COLO829 (cell line): ENCODE results near the gene TUBB3.
A peak's percentile ranks its signal among the peaks of the same experiment; 100 is the strongest.
"Not testable (repeated sequence)": the region's sequence is repeated elsewhere in the genome, so short reads cannot be mapped to it uniquely, and the experiment has no call there.

ENCODE experiments used
- DNase-seq: peaks from one replicate; pipeline ENCODE4 v3.0.0; 2012; ENCODE audit warnings: low spot score

Gene TUBB3

DNA sequence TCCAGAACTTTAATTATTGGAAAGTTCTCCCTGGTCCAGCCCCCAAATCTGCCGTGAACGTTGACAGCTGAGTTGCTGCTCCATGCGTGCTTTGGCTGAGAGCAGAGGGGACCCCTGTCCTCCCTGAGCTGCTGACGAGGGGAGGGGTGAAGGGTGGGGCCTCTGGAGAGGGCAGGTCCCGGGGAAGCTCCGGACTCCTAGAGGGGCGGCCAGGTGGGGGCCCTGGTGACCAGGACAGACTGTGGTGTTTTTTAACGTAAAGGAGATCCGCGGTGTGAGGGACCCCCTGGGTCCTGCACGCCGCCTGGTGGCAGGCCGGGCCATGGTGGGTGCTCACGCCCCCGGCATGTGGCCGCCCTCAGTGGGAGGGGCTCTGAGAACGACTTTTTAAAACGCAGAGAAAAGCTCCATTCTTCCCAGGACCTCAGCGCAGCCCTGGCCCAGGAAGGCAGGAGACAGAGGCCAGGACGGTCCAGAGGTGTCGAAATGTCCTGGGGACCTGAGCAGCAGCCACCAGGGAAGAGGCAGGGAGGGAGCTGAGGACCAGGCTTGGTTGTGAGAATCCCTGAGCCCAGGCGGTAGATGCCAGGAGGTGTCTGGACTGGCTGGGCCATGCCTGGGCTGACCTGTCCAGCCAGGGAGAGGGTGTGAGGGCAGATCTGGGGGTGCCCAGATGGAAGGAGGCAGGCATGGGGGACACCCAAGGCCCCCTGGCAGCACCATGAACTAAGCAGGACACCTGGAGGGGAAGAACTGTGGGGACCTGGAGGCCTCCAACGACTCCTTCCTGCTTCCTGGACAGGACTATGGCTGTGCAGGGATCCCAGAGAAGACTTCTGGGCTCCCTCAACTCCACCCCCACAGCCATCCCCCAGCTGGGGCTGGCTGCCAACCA, 4.4 kb upstream of the TUBB3 start, which contains the start of gene MC1R:
Gene MC1R (plus strand): TSS at position 410 of the 895 bp plus-strand sequence. CDS start 397 bp downstream, at position 807.
- DNase-seq, result no peak

DNA sequence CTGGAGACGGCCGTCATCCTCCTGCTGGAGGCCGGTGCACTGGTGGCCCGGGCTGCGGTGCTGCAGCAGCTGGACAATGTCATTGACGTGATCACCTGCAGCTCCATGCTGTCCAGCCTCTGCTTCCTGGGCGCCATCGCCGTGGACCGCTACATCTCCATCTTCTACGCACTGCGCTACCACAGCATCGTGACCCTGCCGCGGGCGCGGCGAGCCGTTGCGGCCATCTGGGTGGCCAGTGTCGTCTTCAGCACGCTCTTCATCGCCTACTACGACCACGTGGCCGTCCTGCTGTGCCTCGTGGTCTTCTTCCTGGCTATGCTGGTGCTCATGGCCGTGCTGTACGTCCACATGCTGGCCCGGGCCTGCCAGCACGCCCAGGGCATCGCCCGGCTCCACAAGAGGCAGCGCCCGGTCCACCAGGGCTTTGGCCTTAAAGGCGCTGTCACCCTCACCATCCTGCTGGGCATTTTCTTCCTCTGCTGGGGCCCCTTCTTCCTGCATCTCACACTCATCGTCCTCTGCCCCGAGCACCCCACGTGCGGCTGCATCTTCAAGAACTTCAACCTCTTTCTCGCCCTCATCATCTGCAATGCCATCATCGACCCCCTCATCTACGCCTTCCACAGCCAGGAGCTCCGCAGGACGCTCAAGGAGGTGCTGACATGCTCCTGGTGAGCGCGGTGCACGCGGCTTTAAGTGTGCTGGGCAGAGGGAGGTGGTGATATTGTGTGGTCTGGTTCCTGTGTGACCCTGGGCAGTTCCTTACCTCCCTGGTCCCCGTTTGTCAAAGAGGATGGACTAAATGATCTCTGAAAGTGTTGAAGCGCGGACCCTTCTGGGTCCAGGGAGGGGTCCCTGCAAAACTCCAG, 3.4 kb upstream of the TUBB3 start:
- no peak for DNase-seq

DNA sequence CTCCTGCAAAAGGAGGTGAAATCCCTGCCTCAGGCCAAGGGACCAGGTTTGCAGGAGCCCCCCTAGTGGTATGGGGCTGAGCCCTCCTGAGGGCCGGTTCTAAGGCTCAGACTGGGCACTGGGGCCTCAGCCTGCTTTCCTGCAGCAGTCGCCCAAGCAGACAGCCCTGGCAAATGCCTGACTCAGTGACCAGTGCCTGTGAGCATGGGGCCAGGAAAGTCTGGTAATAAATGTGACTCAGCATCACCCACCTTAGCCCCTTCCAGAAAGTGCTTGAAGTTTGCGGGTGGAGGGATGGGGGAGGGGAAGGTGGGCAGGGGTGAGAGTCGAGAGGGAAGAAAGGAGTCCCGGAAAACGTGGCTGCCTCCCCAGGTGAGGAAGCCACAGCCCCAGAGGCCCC, 2.4 kb upstream of the TUBB3 start:
- DNase-seq, result no peak

DNA sequence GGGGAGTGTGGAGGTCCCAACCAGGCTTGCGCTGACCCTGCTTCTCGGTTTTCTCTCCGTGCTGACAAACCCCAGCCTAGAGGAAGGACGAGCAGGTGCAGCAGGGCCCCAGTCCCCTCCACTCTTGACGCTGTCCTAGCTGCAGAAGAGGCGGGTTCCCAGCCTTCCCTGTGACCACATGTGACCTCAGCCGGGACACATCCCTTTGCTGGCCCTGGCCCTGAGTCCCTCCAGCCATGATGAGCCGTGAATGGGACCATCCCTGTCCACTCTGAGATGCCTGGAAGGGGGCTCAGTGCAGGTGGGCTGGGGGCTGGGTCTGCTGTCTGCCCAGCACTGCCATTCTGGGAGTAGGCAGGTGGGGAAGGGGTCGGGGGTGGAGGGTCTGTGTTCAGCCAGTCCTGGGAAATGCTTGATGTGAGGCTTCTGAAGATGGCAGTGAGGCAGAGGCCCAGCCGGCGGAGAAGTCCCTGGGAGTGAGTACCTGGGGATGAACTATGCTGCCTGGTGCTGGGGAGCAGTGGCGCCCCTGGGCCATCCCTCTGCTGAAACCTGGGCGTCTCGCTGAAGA, 1.9 kb upstream of the TUBB3 start:
- no peak for DNase-seq

DNA sequence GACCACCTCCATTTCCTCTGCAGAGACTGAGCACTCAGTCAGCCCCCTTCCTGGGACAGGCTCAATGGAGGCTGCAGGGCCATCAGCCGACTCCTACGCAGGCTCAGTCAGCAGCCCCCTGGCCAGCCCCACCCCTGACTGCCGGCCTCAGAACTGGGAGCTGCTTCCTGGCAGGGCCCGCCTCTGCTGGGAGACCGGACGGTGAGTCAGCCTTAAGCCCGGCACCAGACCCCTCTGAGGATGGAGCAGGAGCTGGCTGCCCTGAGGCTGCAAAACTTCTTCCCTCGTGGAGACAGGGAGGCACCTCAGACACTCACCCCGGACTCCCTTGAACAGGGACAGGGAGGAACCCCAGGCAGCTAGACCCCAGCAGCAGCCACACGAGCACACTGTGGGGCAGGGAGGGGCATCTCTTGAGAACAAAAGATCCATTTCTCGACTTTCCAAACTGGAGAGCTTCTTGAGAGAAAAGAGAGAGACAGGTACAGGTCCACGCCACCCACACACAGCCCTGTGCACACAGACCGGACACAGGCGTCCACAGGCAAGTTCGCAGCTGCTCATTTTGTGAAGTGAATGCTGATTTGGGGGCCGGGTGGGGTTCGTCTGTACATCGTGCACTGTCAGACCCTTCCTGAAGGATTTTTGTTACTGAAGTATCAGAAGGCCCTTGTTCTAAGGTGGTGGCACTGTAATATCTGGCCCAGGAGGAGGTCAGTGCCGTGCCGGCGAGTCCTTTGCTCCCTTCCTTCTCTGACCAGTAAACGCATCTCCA, 1.3 kb upstream of the TUBB3 start:
- DNase-seq, result peak; percentile 85

DNA sequence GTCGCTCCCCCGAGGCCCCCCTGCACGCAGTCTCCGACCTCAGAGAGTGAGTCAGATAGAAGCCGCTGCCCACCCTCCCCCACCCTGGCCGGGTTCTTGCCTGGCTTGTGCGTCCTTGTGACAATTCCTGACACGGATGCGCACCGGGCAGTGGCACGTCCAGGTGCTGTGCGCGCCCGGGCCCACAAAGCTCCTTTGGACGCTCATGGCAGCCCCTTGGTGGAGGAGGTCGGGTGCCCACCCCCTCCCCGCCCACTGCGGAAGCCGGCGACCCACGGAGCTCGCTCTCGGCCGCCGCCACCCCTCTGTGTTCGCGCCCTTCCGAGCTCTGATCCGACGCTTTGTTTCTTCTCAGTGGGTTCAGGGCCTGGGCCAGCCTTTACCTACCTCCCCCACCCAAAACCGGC, 662 bp upstream of the TUBB3 start:
- peak; percentile 69 for DNase-seq

DNA sequence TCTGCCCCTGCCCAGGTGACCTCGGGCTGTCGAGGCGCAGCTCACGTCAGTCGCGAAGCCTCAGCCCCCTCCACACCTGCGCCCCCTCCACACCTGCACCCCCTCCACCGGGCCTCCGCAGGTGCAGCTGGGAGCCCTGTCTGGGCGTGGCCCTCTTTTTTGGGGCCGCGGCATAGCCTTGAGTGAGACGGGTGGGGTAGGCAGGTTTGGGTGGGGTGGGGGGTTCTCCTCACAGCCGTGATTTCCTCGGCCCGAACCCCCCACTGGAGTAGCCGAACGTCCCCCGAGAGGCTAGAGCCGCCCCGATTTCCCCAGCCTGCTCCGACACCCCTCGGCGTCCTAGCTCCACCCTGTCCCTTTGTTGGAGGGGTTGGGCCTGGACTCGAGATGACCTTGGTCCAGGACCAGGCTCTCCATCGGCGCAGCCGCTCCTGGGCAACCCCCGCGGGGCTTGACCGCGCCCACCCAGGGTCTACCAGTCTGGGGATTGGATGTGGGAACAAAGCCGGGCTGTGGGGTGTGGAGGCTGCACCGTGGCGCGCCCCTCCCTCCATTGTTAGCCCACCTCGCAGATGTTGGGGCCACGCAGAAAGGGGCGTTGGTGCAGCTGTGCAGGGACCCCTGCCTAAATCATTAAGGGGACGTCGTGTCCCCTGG, 626 bp downstream of the TUBB3 start:
- DNase-seq, result no peak

DNA sequence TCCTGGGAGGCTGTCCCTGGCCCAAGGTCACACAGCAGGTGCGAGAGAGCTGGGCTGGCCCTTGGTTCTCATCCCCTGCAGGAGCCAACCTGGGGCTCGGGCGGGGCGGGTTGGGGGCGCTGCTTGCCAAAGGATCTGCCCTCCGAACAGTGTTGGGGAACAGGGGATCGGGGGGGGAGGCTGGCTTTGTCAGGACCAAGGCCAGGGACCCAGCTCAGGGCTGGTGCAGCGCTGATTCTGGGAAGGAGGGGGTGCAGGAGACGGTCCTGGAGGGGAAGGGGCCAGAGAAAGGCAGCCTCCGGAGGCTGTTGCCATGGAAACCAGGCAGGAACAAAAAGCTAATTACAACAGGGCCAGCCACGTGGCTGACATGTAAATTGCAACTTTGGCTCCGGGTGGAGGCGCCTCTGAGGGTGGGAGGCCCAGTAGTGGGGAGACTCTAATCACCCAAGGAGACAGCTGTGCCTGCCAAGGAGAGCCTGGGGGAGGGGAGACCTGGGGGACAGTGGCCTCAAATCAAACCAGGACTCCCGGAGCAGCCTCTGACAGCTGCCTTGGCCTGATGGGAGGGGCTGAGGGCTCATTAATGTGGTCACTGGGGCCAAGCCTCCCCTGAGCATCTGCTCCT, 1.3 kb downstream of the TUBB3 start:
- no peak for DNase-seq

DNA sequence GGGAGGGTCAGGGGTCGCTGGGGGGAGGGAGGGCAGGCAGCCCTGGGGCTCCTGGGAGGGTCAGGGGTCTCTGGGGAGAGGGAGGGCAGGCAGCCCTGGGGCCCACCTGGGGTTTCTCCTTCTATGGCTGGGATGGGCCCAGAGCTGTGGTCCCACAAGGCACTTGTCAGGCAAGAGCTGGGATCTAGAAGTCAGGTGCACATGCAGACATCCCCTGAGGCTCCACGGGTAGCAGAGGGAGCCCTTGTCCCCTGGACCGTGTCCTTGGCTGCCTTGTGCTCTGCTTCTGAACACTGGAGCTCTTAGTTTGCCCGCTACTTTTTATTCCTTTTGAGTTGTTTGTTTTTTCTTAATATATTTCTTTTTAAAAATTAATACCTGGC, 1.8 kb downstream of the TUBB3 start:
- no peak for DNase-seq

DNA sequence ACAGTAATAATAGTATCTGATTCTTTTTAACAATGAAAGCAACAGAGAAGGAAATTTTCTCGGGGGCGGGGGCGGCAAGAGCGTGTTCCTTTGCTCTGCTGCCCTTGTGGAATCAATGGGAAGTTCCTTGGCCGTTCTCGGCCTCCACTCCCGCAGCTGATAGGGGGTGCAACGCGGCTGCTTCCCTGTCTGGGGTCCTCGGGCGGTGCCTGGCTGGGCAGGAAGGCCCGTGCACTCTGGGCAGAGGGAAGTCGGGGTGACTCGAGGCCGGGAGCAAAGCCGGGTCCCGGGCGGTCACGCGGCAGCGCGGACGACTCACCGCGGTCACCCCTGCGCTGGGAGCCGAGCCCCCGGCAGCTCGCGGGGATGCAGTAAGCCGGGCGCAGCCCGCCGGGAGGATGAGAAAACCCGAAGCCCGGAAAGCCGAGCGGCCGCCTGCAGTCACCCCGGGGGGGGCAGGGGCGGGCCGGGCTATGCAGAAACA, 2.5 kb downstream of the TUBB3 start:
- DNase-seq, result no peak

DNA sequence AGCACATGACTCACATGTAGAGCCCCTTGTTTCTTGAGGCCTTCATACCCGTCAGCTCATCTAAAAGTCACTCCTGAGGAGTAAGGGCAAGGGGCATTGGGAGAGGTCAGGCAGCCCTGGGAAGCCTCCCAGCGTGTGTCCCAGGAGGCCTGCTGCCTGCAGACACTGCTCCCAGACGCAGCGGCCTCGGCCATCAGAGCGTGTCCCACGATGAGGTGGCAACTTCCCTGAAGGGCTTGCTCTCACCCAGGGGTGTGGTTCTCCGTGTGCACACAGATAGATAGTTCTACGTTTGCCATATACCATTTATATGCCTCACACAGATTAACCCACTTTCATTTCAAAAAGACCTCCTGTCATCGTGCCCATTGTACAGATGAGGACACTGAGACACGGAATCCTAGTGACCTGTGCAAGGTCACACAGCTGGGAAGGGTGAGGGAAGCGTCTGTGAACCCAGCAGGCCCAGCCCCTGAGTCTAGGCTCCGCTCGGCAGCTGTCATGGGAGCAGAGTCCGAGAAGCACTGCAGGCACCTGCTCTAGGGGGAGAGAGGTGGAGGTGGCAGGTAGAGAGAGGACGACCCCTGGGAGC, 8.3 kb downstream of the TUBB3 start:
- no peak for DNase-seq

DNA sequence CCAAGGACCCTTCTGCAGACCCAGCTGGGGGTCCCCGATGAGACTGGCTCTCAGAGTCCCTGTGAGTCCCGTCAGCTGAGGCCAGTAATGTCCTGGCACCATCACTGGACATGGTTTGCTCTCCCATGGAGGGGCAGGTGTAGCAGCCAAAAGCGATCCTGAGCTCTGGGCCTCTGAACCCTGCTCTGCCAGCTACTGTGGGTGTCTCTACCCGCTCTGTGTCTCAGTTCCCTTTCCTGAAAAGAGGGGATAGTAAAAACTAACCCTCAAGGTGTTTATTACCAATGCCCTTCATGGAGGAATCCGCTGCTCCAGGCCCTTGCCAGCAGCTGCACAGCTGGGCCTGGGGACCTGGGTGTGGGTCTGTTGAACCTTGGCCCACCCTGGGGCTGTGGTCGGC, 8.8 kb downstream of the TUBB3 start:
- no peak for DNase-seq

DNA sequence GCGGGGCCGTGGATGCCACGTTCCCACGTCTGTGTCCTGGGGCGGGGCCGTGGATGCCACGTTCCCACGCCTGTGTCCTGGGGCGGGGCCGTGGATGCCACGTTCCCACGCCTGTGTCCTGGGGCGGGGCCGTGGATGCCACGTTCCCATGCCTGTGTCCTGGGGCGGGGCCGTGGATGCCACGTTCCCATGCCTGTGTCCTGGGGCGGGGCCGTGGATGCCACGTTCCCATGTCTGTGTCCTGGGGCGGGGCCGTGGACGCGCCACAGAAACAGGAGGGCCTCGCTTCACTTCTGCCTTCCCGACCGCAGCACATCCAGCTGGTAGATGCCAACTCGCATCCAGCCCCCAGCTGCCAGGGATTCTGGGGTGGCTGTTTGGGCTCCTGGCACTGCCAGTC, 10.9 kb downstream of the TUBB3 start:
- DNase-seq, result not testable (repeated sequence)

DNA sequence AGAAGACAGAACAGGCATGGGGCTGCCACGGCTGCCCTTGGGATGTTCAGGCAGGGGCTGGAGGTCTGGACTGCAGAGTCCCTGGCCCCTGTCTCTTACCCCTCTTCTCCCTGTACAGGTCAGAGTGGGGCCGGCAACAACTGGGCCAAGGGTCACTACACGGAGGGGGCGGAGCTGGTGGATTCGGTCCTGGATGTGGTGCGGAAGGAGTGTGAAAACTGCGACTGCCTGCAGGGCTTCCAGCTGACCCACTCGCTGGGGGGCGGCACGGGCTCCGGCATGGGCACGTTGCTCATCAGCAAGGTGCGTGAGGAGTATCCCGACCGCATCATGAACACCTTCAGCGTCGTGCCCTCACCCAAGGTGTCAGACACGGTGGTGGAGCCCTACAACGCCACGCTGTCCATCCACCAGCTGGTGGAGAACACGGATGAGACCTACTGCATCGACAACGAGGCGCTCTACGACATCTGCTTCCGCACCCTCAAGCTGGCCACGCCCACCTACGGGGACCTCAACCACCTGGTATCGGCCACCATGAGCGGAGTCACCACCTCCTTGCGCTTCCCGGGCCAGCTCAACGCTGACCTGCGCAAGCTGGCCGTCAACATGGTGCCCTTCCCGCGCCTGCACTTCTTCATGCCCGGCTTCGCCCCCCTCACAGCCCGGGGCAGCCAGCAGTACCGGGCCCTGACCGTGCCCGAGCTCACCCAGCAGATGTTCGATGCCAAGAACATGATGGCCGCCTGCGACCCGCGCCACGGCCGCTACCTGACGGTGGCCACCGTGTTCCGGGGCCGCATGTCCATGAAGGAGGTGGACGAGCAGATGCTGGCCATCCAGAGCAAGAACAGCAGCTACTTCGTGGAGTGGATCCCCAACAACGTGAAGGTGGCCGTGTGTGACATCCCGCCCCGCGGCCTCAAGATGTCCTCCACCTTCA, 11.7 kb downstream of the TUBB3 start:
- no peak for DNase-seq

DNA sequence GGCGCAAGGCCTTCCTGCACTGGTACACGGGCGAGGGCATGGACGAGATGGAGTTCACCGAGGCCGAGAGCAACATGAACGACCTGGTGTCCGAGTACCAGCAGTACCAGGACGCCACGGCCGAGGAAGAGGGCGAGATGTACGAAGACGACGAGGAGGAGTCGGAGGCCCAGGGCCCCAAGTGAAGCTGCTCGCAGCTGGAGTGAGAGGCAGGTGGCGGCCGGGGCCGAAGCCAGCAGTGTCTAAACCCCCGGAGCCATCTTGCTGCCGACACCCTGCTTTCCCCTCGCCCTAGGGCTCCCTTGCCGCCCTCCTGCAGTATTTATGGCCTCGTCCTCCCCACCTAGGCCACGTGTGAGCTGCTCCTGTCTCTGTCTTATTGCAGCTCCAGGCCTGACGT, 12.5 kb downstream of the TUBB3 start:
- DNase-seq, result not testable (repeated sequence)

DNA sequence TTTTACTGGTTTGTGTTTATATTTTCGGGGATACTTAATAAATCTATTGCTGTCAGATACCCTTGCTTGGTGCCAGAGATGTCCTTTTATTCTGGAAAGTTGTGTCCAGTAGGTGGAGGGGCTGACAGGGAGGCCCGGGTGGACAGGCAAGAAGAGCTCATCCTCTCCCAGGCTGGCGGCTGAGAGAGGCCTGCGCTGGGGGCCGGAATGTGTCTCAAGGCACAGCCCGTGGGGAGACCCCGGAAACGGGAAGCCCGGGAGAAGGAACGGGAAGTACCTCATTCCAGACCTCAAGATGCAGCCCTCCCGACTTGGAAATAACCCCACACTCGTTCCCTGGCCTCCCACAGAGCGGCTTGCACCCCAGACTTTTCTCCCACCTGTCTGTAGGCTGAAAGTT, 12.9 kb downstream of the TUBB3 start:
- DNase-seq, result no peak

DNA sequence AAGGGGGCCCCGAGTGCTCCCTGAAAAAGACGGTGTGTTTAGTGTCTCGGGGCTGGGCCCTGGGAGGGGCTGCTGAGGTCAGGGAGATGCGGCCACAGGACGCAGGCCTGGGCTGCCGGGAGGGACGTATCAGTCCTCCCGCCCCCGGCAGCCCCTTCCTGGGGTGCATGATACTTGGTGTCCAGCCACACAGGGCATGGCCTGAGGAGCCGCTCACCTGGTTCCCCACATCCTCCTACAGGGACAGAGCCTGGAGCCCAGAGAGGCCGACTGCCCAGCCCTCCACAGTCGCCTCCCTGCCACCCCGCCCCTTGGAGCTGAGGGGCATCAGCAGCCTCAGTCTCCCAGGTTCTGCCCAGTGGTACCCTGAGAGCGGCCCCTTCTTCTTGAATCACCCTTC, 13.4 kb downstream of the TUBB3 start:
- no peak for DNase-seq

DNA sequence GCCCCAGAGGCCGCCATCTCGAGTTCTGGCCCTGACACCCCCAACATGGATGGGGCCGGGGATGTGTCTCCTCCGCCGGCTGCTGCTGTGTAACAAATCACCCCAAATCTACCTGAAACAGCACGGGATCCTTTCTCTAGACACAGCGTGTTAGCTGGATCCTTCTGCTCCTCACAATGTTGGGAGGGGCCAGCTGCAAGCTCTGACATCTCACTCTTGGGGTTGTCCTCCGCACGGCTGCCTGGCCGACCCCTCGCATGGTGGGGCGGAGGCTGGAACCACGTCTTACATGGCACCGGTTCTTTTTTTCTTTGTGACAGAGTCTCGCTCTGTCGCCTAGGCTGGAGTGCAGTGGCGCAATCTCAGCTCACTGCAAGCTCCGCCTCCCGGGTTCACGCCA, 13.8 kb downstream of the TUBB3 start:
- DNase-seq, result no peak
